Hematopoietic multipotent progenitor cell treated with erythropoietin and hydrocortisone succinate and interleukin-3 and kit ligand, for 4 days (in vitro differentiated cells): Measurements from ENCODE around the gene KANK4.
"Not testable (repeated sequence)": the region's sequence is repeated elsewhere in the genome, so short reads cannot be mapped to it uniquely, and the experiment has no call there.

Source experiments
- DNase-seq: peaks from one replicate; pipeline ENCODE4 v3.0.0-alpha.2; 2015

Gene KANK4

DNA sequence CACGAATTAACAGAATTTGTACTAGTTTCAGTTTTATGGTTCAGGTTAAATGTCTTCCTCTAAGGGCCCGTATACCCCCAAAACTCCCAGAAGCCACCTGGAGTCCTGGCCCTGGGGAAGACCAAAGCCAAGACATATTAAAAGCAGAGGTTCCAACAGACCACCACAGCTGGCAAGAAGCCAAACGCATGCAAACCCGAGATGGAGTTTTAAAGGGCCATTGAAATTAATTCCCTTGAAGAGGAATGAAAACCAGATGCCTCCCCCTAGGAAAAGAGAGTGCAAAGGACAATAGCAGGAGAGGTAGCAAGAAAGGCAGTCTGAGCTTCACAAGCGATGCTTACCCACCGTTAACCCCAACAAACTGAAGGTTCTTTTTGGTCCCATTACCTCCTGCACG is 48.1 kb downstream of the KANK4 start:
- no peak for DNase-seq

DNA sequence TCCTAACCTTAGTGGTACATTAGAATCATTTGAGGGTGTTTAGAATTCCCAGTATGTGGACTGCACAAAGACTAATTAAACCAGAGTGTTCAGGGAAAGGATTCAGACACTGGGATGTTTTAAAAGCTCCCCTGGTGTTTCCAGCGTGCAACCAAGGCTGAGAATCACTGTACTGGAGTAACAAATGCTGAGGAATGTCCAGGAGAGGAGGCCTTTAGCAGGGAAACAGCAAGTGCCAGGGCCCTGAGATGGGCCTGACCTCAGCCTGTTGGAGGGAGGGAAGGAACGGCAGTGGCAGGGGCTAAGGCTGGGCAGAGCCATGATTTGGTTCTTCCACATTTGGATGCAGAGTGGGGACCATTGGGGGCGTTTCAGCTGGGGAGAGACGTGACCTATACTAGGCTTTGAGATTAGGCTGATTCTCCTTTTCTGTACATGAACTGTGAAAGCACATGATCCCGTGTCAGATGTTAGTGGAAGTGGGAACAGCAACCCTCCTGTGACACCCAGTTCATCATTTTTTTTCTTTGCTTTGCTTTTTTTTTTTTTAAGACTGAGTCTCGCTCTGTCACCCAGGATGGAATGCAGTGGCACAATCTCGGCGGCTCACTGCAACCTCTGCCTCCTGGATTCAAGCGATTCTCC is 49.3 kb downstream of the KANK4 start:
- no peak for DNase-seq

GRCh38 chr1:62269439-62269838 is 49.8 kb downstream of the KANK4 start:
- no peak for DNase-seq

DNA sequence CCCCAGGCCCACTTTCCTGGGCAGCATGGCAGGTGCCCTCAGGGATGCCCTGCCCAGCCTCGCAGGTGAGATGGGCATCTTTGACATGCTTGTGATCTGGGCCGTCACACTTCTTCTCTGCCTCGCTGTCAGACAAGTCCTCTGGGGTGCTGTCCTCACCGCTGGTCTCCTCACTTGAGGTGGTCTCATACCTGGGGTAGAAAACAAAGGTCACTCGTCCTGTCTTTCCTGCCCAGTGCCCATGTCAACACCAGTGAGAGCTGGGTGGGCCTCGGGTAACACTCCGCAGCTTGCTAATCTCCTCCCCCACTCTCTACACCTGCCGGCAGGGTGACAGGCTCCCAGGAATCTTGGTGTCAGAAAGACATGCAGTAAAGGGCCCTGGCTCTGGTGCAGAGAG is 50.9 kb downstream of the KANK4 start:
- no peak for DNase-seq

- peak; percentile 38 for DNase-seq
These were observed 53.0 kb downstream of the KANK4 start for GRCh38 chr1:62265956-62266935.

DNA sequence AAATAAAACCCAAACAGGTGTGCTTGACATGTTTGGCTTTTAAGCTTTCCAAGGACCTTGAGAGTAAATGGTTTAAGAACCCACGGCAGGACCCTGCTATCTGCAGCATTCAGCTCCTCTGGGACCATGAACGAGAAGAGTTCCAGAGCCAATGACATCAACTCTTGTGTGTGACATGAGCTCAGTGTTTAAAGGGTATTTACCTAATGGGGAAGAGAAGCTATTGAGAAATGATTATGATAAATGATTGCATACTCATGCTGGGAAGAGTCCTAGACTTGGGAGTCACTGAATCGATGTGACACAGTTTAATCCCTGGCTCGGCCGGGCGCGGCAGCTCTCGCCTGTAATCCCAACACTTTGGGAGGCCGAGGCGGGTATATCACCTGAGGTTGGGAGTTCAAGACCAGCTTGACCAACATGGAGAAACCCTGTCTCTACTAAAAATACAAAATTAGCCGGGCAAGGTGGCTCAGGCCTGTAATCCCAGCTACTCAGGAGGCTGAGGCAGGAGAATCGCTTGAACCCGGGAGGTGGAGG is 55.4 kb downstream of the KANK4 start:
- DNase-seq: no peak

DNA sequence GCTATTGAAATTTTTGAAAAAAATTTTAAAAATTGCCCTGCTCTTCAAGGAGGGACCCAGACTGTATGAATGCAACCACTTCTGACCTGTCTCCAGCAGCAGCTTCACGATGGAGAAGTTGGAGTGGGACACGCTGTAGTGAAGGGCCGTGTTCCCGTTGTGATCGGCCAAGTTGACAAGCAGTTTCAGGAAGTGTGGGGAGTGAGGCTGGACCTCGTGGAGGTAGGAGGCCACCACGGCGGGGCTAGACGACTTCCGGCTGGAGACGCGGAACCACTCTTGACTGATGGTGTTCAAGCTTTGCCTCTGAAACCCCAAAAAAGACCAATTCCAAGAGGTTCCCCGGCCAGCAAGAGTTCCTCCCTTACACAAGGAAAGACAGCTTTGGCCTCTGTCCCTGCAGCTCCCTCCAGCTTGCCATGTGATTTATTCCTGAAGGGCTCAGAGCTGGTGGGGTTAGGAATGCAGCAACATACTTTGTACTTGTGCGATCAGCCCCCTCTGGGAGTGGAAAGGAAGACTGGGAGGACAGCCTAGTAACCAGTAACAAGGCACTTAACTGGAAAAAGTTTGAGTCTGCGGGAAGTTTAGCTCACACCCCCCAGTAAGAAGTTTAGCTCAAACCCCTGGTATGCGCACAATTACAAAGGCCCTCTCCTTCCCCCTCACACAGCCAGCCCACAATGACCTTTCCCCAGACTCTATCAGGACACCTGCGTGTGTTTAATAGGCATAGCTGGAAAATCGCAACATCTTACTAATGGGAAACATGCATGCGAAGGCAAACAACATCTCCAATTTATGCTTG is 56.0 kb downstream of the KANK4 start:
- DNase-seq: peak; percentile 9

DNA sequence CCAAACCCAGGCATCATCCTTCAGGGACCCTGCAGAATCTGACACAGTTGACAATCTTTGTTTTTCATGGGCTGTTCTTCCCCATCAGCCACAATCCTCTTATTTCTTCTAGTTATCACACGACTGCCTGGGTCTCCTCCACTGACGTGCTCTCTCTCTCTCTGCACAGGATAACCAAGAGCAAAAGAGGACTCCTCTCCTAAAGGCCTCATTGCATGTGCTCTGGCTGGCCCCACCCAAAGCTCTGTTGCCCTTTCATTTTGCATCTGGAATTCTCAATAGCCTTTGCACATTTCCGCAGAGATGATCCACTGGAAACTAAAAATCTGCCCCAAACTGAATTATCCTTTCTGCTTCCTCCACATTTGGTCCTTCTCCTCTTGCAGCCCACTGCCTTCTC is 58.5 kb downstream of the KANK4 start:
- DNase-seq: no peak

DNA sequence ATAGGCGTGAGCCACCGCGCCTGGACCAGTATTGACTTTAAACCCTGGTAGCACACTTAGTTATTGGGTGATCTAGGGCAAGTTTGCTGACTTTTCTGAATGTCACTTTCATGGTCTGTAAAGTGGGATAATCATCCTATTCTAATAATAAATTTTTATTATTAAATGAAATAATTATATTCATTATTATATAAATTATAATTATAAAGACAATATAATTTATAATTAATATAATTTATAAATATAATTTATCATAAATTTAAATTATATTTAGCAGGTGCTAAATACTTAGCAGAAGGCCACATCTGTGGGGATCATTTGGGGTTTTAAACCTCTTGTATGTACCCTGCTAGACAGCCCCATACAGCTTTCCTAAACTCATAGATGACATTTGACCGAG is 59.7 kb downstream of the KANK4 start:
- DNase-seq: no peak

GRCh38 chr1:62250126-62250726 is 69.0 kb downstream of the KANK4 start:
- peak; percentile 33 for DNase-seq

DNA sequence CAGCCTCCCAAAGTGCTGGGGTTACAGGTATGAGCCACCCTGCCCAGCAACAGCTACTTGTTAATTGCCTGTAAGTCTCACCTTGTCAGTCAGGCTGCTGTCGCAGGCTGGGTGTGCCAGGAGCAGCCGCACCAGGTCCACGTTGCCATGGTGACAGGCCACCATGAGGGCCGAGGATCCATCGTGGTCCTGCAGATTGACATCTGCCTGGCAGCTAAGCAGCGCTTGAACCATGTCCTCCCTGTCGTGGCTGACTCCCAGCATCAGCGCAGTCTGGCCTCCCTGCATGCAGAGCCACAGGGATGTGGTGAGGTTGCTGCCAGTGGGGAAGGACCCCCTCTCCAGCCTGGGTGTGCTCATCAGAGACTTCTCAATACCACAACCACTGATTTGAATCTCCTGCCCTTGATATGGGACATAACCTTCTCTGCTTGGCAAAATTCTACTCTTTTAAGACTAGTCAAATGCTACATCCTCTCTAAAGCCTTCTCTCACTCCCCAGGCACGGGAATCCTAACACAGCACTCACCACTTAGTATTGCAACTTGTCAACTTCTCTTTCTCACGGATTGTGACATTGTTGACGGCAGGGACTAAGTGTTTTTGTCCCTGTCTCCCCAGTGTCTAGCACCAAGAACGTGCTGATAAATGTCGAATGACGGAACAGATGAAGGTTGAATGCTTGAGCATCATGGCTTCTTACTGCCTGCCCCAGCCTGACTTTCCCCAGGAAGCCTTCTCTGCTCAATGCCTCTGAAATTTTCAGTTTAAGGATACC is 71.7 kb downstream of the KANK4 start:
- no peak for DNase-seq

- no peak for DNase-seq
These were observed 74.0 kb downstream of the KANK4 start for GRCh38 chr1:62245201-62245600.

DNA sequence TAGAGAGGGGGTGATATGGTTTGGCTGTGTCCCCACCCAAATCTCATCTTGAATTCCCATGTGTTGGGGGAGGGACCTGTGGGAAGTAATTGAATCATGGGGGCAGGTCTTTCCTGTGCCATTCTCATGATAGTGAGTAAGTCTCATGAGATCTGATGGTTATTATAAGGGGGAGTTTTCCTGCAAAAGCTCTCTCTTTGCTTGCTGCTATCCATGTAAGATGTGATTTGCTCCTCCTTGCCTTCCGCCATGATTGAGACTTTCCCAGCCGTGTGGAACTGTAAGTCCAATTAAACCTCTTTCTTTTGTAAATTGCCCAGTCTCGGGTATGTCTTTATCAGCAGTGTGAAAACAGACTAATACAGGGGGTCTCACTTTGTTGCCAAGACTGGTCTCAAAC is 74.9 kb downstream of the KANK4 start:
- not testable (repeated sequence) for DNase-seq

DNA sequence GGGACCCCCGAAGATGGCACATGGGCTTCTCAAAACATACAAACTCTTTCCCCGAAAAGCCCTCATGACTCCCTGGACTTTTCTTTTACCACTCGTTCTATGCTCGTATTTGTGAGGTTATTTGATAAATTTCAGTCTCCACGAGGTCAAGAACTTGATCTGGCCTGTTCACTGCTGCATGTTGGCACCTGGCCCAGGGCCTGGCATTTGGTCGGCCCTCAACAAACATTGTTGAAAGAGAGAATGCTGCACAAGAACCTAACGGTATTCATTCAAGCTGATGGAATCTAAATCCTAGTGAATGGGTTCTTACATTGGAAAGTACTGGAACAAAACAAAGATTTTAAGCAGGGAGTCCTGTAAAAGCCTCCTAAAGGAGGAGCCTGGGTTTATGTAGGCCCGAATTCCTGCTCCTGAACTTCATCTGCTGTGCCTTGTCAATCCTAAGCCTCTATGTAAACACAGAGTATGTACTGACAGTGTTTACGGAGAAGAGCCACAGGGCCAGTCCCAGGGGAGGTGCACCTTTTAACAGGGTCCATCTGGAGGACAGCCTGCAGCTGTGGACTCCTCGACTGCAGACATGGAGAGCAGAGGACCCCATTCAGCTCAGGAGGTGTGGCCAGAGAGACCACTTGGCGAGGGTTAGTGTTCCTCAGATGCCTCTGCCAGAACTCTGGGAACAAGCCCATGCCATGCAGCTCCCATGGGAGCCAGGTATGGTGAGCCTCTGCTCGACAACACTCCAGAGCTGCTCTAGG is 77.7 kb downstream of the KANK4 start:
- no peak for DNase-seq

DNA sequence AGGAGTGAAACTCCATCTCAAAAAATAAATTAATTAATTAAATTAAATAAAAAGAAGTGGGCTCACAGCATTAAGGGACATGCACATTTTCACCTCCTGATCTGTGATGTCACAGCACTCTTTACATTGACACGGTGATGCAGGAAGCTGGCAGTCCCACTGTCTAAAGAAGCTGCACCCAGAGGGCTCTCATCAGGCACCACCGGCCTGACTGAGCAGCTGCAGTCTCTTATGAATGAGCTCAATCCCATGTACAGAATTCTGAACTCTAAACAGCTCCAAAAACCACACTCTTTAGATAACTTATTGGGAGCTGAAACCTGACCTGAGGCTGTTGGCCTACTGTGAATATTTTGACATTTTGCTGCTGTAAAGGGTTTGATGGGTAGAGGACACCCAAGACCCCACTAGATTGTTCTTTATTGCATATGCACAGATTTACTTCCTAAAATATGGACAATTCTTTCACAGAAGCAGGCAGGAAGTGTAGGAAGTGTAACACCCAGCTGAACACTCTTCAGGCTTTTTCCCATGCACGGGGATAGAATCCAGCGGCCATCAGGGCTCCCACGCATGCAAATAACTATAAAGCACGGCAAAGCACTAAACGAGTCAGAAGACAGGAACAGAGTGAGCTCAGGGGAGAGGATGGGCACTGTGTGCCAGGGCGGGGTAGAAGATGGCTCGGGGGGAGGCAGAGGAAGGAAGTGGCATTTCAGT is 78.4 kb downstream of the KANK4 start:
- DNase-seq: no peak

DNA sequence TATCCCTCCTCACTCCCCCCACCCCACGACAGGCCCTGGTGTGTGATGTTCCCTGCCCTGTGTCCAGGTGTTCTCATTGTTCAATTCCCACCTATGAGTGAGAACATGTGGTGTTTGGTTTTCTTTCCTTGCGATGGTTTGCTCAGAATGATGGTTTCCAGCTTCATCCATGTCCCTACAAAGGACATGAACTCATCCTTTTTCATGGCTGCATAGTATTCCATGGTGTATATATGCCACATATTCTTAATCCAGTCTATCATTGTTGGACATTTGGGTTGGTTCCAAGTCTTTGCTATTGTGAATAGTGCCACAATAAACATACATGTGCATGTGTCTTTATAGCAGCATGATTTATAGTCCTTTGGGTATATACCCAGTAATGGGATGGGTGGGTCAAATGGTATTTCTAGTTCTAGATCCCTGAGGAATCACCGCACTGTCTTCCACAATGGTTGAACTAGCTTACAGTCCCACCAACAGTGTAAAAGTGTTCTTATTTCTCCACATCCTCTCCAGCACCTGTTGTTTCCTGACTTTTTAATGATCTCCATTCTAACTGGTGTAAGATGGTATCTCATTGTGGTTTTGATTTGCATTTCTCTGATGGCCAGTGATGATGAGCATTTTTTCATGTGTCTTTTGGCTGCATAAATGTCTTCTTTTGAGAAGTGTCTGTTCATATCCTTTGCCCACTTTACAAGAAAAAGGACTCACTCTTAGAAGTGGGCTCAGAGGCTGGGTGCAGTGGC is 79.4 kb downstream of the KANK4 start:
- not testable (repeated sequence) for DNase-seq

- DNase-seq: no peak
These were observed 80.7 kb downstream of the KANK4 start for GRCh38 chr1:62238507-62238906.

DNA sequence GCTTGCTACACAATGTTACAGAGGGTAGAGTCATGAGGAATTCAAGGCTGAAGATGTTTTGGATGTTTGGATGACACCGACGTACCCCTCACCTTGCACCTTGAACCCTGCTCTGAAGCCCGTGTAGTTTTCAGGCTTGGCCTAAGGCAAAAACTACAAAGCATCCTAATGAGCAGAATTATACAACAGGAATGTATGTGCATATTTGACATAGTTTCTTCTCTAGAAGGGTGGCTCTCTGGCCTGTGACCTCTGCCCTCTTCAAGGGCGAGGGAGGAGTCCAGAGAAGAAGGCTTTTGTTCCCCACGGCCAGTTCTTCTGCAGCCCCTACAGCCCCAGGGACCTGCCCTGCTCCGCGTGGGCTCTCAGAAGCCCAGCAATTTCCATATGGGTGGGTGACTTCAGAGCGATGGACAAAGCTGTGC is 81.3 kb downstream of the KANK4 start:
- DNase-seq: no peak

DNA sequence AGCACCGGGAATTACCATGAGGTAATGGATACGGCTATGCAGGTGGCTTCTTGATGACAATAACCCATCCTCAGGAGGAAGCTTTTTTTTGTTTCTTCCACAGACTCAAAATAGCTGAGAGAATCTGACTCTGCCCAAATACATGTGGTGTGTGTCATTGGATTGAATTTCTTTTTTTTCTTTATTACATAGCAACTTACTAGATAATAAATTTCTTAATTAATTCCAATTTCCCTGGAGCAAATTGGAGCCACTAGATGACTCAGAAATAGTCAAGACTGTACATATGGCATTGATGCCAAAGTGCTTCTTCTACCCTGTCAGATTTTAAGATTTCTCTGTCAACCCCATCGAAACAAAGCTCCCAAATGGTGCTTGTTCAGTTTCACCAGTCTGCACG is 81.9 kb downstream of the KANK4 start:
- no peak for DNase-seq

- no peak for DNase-seq
These were observed 83.7 kb downstream of the KANK4 start for GRCh38 chr1:62235576-62235975.
